HG02840 (cell line): Measurements from ENCODE around the gene MPC1L.
"Not testable (repeated sequence)": the region's sequence is repeated elsewhere in the genome, so short reads cannot be mapped to it uniquely, and the experiment has no call there.

ENCODE experiments used
- ATAC-seq: cut with Tn5 transposase; IDR thresholded peaks from one replicate; pipeline ENCODE4 v1.9.1; 2021; ENCODE audit warnings: mild to moderate bottlenecking, moderate library complexity, moderate number of reproducible peaks; ENCODE audit not compliant: unreplicated experiment, low FRiP score

Gene MPC1L

DNA sequence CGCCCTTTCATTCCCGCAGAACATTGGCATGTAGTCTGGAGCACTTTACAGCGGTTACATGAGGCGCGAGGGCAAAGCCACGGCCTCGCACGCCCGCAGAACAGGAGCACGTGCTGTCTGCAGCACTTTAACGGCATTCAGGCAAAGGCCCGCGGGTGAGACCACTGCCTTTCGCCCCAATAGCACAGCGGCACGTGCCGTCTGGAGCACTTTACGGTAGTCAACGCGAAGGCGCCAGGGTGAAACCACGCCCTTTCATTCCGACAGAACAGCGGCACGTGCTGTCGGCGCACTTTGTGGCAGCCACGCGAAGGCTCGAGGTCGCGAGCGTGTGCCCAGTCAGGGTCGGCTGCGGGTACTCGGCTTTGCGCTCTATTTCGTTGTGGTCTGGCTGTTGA is at the start of gene MPC1L:
Gene MPC1L, plus strand, starts transcription at position 290 of the 398 bp plus-strand sequence. CDS start 138 bp downstream, outside the sequence.
- no peak for ATAC-seq

GRCh38 chrX:40573763-40574162 is 49.5 kb upstream of the MPC1L start:
- no peak for ATAC-seq

DNA sequence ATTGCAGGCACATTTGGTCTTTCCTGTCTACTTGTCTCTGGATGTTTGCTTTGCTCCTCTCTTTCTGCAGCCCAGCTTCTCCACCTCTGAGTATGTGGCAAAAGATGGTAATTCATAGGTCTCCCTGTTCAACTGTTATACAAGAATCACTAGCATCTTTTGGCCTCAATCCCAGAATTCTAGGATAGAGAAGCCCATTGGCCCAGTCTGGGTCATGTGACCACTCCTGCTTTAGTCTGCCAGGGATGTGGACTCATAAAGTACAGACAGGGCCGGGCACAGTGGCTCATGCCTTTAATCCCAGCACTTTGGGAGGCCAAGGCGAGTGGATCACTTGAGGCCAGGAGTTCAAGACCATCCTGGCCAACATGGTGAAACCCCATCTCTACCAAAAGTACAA is 47.8 kb upstream of the MPC1L start:
- ATAC-seq: not testable (repeated sequence)

DNA sequence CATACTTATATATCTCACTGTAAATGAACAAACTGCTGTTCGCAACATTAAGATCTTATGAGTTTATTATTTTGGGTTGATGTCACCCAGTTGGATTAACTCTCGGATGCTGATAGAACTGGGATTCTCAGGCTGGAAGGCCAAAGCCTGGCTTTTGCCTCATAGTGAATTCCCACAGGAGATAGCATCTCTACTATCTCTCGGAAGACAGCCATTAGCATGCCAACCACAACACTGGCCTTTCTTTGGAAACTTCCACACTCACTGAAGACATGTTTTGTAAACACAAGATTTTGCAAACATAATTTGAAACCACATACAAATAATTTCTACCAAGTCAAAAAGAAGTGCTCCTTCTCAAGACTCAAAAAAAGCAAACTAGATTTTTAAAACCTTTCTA is 46.9 kb upstream of the MPC1L start:
- ATAC-seq: no peak

DNA sequence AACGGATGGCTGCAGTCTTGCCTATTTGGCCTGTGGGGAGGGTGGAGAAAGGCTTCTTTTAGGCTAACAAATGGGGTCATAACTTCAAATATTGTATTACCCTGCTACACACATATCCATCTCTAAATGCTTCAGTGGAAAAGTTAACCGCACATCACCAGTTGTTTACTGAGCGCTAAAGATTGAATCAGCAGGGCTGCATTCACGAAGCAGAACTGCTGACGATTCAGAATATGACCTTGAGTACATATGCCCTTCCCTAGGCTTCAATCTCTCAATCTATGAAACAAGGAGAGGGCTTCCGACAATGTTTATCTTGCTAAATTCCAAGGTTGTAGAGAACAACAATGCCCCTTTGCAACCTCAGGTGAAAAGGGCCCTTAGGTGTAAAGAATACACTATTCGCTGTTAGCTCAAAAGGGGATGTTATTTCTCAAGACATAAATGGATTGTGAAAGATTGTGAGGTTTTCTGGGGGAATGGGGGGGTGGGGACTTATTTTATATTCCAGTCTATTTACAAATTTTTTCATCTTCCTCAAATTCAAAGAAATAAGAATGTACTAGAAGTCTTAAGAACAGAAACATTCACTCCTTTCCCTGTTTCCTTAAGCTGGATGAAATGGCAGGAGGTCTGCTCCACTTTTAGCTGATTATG is 45.1 kb upstream of the MPC1L start:
- ATAC-seq: no peak

- no peak for ATAC-seq
These were observed 44.1 kb upstream of the MPC1L start for GRCh38 chrX:40579141-40579540.

DNA sequence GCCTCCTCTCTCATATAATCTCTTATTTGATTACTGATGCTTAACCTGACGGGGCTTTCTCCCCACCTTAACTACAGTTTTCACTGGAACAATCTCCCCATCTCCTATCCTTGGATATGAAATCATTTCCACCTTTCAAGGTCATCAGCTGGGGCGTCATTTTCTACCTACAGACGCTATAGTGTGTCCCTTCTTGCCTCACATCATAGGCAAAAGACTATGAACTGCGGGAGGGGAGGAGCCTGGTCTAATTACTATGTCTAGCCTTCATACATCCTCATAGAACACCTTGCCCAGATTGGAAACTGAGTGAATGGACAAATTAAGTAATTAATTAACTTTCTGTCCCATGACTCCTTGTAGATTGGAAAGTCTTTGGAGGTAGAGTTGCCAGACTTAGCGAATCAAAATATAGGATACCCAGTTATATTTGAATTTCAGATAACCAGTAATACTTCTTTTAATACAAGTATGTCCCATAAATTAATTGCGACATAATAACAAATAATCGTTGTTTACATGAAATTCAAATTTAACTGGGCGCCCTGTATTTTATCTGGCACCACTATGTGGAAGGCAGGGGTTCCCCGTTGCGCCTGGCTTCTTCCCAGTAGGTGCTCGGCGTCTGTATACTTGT is 43.2 kb upstream of the MPC1L start:
- ATAC-seq: no peak

- peak; percentile 98 for ATAC-seq
These were observed 42.5 kb upstream of the MPC1L start, which contains the start of gene ATP6AP2 for GRCh38 chrX:40580537-40581335. Gene ATP6AP2 (plus strand): TSS chrX:40580970. CDS start chrX:40581066, 96 bp downstream.

- no peak for ATAC-seq
These were observed 41.8 kb upstream of the MPC1L start for GRCh38 chrX:40581336-40581920.

DNA sequence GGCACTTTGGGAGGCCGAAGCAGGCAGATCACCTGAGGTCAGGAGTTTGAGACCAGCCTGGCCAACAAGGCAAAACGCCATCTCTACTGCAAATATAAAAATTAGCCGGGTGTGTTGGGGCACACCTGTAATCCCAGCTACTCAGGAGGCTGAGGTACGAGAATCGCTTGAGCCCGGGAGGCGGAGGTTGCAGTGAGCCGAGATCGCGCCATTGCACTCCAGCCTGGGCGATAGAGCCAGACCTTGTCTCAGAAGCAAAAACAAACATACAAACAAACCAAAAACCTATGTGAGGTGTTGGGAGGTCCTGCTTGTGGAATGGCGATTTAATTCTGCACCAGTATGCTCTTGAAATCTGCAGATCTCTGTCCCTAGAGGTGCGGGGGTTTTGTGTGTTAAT is 41.0 kb upstream of the MPC1L start:
- not testable (repeated sequence) for ATAC-seq

DNA sequence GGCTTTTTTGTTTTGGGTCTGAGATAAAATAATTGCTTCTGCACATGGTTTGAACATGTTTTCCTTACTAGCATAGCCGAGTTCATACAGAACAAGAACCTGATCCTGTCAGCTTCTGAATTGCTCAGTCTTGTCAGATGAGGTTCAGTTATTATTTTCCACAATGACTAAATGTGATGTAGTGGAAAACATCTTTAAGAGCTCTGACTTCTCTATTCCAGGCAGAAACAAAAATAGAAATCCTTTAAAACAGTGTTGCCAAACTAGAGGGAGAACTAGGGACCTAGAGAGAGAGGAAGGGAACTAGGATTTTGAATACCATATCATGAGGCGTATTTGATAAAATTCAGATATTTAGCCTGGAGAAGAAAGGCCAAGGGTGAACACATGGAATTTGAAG is 40.4 kb upstream of the MPC1L start:
- no peak for ATAC-seq

DNA sequence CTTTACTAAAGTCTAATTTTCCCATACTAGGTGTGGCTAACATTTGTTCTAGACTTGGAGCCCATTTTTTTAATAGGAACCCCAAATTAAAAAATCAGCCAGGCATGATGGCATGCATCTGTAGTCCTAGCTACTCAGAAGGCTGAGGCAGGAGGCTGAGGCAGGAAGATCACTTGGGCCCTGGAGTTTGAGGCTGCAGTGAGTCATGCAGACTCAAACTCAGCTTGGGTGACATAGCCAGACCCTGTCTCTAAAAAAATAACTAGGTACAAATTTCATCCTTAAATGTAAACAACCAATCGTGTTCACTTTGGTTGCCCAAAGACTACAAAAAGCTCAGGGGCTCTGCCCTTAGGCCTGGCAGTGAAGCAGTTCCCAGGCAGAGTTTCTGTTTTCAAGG is 35.6 kb upstream of the MPC1L start:
- ATAC-seq: not testable (repeated sequence)

DNA sequence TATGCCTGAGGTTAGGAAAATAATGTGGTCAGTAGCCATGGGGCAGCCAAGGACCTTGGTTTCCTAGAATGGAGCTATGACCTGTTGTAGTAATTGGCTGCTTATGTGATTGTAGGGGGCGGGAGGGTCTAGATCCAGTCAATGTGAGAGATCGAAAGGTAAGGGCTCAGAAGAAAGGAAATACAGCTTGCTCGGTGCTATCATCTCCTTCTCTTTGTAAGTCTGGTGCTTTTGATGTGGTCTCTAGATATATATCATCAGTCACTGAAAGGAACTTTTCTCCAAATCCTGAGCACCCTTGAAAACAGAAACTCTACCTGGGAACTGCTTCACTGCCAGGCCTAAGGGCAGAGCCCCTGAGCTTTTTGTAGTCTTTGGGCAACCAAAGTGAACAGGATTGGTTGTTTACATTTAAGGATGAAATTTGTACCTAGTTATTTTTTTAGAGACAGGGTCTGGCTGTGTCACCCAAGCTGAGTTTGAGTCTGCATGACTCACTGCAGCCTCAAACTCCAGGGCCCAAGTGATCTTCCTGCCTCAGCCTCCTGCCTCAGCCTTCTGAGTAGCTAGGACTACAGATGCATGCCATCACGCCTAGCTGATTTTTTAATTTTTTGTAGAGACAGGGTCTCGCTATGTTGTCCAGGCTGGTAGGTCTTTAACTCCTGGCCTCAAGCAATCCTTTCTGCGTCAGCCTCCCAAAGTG is 33.5 kb upstream of the MPC1L start:
- not testable (repeated sequence) for ATAC-seq

DNA sequence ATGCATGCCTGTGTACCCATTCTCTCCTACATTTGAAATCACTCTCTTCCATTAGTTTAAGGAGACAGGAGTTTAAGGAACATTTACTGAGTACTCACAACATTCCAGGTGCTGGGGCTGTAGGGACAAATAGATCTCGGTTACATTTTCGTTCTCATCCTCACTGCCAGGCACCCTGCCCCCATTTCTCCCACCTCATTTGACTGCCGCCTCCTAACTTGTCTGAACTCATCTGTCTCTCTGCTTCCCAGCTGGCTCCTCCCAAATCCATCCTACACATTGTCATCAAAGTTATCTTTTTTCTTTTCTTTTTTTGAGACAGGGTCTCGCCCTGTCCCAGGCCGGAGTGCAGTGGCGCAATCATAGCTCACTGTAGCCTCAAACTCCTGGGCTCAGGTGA is 19.8 kb upstream of the MPC1L start:
- ATAC-seq: no peak

DNA sequence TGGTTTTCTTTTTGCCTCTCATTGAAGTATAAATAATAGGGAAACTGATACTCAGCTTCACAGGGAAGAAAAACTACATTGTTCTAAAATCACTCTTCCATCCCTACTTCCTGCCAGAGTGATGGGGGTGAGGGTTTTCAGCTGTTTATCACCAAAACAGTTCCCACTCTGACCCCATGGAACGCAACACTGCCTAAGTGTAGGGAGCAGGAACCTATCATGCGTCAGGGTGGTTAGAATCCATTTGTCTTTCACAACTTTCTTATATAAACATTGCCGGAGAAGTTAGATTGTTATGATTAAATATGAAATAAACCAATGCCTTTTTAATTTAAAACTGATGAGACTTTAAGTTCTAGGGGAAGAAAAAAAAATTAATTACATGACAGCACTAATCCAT is 15.8 kb upstream of the MPC1L start:
- no peak for ATAC-seq

- ATAC-seq: no peak
These were observed 10.7 kb upstream of the MPC1L start for GRCh38 chrX:40612511-40612910.

GRCh38 chrX:40615976-40616375 is 7.3 kb upstream of the MPC1L start:
- ATAC-seq: no peak

GRCh38 chrX:40617566-40617965 is 5.7 kb upstream of the MPC1L start:
- no peak for ATAC-seq

GRCh38 chrX:40622479-40623138 is 619 bp upstream of the MPC1L start:
- no peak for ATAC-seq

DNA sequence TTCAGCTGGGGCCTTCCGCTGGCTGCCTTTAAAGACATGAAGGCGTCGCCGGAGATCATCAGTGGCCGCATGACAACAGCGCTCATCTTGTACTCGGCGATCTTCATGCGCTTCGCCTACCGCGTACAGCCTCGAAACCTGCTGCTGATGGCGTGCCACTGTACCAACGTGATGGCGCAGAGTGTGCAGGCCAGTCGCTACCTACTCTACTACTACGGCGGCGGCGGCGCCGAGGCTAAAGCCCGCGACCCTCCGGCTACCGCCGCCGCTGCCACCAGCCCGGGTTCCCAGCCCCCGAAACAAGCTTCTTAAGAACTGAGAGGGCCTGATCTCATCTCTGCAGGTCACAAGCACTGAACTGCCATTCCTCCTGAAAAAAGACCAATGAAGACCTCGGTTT is 437 bp downstream of the MPC1L start:
- ATAC-seq: no peak
